Left renal cortex interstitium (tissue), 4 donors: ENCODE data around the gene SWI5. TPM values are rescaled to one million over a fixed set of nuclear protein-coding genes. Genes with fewer than 3 reads are reported as not detected.
"Not testable (repeated sequence)": the region's sequence is repeated elsewhere in the genome, so short reads cannot be mapped to it uniquely, and the experiment has no call there.

ENCODE experiments used
- DNase-seq, 4 donors: peaks; one replicate each; pipeline ENCODE4 v3.0.0-alpha.2; 2013; ENCODE audit warnings: low read depth in 4 of 4, low spot score in 2 of 4, missing footprints in 1 of 4
- polyA plus RNA-seq, 4 donors: library from polyadenylated mRNA; unstranded; fragments of 120-200 nt; gene quantifications; one replicate each; pipeline ENCODE4 v1.2.1, GENCODE V29; 2013; ENCODE audit not compliant: insufficient read length in 4 of 4

Gene SWI5
- polyA plus RNA-seq, 4 donors: 29.2 to 37.0 (median 33.2) TPM

DNA sequence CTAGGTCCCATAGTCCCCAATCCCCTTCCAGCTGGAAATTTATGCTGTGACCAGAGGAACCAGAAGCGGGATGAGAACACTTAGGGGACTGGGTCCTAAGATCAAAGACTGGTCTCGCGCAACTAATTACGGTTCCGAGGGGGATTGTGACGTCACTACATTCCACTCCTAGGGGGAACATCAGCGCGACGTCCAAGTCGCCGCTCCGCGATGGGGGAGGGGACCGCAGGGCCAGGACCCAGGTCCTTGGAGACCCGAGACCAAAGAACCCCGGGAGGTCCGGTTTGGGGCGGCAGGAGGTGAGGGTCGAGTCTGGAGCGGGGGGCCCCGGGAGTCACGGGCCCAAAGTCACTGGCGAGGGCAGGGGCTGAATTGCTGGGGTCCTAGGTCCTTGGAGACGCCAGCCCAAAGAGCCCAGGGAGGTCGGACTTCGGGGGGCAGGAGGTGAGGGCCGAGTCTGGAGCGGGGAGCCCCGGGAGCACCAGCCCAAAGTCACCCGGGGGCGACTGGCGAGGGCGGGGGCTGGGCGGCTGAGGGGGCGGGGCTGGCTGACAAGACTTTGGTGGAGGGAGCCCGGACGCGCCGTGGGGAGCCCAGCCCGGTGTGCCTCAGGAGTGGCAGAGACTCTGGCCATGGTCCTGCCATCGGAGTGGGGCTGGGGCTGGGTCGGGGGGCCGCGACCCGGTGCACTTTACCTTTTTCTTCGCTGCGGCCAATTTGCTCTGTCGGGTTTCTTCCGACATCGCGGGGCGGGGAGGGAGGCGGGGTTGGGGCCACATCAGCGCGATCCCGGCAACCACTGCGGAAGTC, 673 bp upstream of the SWI5 start, which contains the start of gene GOLGA2:
GOLGA2 (minus strand) TSS at position 810 of the 810 bp plus-strand sequence; CDS start at position 779, 31 bp downstream.
- DNase-seq: peak in 1 of 4 donors; percentile 31

DNA sequence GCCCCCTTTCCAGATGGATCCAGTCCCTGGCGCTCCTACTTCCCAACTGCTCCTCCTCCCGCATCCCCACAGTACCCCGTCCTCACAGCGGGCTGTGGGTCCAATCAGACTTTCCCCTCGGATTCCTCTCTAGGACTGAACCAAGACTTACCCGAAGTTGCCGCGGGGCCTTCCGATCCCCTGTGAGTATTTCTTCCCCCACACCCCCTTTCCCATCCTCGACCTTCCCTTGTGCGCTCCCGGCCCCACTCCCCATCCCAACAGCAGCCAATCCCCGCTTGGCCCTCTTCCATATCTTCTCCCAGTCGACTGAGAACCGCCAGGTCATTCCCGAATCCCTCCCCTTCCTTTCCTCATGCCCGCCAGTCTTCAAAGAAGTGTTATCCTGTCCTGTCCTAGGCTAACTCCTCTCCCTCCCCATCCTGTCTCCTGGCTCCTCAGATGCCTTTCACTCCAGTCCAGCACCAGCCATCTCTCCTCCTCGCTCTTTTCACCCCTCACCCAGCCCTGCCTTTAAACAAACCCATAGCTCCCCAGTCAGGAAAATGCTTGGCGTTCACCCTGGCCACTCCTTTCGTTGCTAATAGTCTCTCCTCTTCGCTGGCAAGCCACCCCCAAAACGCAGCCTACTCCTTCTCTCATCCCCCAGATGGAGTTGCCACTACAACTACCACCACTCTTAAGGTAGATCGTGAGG, 646 bp downstream of the SWI5 start:
- peak in 2 of 4 donors; percentile 29 to 37 for DNase-seq

DNA sequence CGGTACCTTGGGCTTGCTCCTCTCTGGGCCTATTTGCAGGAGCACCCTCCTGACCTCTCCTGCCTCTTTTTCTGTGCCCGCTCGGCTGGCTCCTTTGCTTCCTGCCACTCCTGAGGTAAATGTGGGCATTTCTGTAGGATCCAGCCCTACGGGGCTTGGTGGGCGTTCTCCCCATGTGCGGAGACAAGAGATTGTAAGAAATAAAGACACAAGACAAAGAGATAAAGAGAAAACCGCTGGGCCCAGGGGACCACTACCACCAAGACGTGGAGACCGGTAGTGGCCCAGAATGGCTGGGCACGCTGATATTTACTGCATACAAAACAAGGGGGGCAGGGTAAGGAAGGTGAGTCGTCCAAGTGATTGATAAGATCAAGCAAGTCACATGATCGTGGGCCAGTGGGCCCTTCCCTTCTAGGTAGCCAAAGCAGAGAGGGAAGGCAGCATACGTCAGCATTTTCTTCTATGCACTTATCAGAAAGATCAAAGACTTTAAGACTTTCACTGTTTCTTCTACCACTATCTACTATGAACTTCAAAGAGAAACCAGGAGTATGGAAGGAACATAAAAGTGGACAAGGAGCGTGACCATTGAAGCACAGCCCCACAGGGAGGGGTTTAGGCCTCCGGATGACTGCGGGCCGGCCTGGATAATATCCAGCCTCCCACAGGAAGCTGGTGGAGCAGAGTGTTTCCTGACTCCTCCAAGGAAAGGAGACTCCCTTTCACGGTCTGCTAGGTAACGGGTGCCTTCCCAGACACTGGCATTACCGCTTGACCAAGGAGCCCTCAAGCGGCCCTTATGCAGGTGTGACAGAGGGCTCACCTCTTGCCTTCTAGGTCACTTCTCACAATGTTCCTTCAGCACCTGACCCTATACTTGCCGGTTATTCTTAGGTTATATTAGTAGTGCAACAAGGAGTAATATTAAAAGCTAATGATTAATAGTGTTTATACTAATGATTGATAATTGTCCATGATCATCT, 3.3 kb downstream of the SWI5 start:
- DNase-seq: not testable (repeated sequence)

DNA sequence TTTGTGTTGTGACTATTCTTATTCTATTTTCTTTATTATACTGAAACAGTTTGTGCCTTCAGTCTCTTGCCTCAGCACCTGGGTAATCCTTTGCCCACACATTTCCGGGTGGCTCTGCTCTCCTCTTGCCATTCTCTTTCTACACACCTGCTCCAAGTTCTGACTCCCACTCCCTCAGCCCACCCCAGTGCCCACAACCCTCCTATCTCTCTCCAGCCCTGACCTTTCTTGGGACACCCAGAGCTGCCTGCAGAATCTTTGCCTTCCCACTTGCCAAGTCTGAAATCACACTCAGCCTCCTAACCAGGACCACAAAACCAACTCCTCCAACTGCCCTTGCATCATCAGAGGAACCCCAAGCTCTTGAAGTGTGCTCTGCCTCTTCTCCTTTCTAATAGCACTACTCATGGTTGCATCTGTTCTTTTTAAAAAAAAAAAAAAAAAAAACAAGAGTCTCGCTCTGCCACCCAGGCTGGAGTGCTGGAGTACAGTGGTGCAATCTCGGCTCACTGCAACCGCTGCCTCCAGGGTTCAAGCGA, 4.1 kb downstream of the SWI5 start:
- no peak for DNase-seq

DNA sequence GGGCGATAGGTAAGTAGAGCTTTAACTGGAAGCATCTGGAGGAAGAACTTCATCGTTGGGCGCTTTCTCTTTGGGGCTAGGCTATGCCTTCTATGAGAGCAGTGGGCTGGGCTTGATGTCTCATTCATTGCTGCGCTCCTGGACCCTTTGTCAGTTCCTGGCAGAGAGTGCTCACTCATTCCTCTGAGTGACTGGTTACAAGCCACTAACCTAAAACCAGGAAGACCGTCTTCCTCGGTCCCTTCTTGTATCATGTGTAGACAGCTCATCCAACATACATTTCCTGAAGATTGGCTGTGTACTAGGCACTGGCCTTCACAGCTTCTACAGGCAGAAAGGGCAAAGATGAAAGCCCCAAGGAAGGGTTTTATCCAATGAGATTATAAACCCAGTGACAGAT, 6.4 kb downstream of the SWI5 start:
- no peak for DNase-seq

DNA sequence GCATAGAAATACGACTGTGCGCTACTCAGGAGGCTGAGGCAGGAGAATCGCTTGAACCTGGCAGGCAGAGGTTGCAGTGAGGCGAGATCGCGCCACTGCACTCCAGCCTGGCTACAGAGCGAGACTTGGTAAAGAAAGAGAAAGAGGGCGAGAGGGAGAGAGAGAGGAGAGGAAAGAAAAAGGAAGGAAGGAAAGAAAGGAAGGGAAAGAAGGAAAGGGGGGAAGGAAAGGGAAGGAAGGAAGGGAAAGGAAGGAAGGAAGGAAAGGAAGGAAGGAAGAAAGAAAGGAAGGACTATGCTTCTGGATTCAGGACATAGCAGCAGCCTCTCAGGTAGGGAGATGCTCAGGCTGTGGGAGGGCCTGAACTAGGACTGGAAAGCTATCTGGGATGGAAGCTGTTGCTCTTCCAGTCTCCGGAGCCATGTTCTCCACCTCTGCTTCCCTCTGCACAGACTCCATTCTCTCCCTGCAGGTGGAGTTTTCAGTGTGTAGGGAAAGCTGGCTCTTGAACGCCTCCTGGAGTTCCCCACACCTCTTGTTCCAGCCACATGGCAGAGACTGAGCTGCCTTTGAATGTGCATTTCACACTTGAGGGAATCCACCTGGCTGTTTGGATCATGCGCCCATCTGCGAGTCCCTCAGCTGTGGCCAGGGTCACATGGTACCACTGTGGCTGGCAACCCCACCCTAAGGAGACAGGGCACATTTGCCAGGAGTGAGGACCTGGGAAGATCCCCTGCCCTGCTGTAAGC, 9.1 kb downstream of the SWI5 start:
- no peak for DNase-seq

DNA sequence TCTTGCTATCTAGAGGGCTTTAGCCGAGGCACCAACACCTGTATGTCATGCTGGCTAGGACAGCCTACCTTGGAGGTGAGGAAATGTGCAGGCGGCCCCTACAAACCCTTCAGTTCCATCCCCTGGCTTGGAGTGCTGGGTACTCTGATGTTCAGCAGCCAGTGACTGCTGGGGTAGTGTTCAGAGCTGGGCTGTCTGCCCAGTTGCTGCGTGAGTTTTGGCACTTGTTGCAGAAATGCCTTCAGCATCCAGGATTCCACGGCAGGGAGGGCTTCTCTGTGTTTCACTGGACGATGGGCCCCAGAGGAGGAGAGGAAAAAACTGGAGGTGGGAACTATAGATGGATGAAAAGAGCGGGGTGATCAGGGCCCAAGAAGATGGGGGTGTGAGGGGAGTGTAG, 10.4 kb downstream of the SWI5 start:
- DNase-seq: no peak

DNA sequence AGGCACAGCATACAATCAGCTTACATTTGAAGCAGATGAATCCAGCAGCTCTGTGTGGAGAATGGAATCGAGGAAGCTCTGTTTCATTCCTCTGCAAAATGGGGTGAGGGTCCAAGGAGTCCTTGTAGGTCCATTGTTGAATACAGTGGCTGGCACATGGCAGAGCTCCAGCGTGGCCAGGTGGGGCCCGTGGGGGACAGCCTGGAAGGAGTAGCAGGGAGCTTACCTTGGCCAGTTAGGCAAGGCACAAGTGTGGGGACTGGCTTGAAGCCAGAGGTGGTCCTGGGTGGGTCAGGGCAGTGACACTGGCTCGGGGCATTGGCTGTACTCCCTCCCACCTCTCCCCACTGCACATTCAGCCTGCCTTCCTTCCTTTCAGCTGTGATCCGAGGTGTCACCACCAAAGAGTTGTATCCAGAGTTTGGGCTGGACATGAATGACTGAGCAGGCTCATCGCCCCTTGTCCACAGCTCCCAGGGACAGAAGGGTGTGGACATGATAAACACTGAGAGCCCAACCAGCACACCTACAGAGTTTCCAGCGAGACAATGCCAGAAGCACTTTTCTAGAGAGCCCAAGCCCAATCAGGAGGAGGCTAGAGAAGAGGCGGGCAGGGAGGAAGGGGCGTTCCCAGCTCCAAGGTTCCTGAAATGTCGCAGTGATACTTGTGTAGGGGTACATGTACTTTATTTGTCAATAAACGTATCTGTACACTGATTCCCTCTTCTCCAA, 12.4 kb downstream of the SWI5 start:
- no peak for DNase-seq

DNA sequence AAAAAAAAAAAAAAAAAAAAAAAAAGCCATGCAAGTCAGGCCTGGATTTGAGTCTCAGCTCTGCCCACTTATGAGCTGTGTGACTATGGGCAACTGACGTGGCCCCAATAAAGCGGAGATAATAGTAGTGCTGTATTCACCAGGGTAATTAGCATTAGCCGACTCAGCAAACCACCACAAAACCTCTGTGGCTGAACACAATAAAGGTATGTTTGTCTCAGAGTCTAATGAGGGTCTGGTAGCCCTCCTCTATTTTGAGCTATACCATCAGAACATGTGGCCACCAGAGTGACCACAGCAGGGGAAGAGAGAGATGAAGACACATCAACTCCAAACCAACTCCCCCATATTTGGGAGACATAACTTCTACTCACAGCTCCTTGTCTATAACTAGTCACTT, 15.9 kb downstream of the SWI5 start:
- no peak for DNase-seq

DNA sequence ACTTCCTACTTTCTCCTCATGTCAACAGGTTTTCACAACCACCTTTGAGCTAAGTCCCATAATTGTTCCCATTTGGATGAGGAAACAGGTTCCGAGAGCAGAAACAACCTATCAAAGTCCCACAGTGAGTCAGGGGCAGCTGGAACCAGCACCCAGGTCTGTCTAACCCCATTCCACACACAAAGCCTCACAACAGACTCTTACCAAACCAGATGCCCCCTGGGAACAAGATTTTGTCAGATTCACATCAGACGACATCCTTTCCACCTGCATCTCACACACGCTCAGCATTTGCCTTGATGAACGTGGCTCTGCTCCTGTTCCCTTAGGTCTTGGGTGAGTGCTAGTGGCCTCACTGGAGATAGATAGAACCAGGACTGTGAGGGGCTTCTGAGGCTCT, 17.0 kb downstream of the SWI5 start:
- no peak for DNase-seq

DNA sequence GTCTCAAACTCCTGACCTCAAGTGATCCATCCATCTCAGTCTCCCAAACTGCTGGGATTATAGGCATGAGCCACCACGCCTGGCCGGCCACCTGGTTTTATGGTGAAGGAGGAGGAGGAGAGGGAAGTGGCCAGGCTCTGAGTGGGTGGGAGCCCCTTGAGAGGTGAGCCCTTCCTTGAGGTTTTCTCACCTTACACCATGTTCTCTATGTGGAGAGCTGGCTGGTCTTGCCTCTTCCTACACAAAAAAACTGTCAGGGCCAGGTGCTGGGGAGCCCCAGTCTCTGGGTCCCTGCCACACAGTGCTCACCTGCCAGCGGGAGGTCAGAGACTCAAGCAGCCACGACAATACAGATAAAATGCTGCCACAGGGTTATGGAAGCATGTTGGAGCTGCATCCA, 18.1 kb downstream of the SWI5 start:
- DNase-seq: no peak

DNA sequence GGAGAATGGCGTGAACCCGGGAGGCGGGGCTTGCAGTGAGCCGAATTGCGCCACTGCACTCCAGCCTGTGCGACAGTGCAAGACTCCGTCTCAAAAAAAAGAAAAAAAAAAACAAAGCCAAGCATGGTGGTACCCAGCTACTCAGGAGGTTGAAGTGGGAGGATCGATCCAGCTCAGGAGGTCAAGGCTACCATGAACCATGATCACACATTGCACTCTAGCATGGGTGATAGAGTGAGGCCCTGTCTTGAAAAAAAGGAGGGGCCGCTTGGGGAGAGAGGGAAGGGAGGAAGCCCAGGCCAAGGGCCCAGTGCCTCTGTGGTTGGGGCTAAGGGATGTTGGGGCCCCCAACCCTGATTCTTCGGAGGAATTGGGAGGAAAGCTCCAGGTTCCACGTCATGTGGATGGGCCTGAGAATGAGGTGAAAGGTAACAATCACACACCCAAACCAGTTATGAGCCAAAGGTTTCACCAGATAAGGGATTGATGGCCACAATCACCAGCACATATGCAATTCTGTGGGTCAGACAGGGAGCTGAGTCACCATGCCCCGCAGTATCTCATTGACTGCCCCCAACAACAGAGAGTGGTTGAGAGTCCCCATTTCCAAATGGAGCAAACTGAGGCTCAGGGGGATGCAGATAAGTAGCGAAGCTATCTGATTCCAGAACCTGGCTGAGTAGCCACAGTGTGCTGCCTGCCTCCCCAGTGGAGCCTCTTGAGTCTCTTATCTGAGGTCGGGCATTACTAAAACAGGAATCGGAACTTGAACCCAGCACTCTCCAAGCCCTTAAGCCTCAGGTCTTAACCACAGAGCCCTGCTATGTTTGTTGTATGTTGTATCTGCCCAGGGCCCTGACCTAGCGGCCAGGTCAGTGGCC, 20.5 kb downstream of the SWI5 start:
- DNase-seq: no peak

DNA sequence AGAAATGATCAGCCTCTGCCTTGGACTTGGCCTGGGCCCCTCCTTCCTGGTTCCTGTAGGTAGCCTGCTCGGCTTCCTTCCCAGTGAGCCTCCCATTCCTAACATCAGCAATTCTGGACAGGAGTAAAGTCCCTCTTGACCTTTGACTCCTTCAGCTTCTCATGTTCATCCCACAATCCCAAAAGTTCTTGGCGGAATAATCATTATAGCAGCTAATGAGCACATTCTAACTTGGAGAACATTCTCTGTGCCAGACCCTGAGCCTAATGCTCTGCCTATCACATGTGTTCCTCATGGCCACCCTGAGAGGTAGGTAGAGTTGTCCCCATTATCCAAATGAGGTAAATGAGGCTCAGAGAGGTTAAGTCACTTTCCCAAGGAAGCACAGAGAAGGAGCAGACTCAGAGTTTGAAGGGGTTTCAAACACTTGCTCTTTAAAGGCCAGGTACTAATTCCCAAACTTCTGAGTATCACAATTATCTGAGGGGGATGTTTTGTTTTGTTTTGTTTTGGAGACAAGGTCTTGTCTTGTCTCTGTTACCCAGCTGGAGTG, 21.2 kb downstream of the SWI5 start:
- no peak for DNase-seq

DNA sequence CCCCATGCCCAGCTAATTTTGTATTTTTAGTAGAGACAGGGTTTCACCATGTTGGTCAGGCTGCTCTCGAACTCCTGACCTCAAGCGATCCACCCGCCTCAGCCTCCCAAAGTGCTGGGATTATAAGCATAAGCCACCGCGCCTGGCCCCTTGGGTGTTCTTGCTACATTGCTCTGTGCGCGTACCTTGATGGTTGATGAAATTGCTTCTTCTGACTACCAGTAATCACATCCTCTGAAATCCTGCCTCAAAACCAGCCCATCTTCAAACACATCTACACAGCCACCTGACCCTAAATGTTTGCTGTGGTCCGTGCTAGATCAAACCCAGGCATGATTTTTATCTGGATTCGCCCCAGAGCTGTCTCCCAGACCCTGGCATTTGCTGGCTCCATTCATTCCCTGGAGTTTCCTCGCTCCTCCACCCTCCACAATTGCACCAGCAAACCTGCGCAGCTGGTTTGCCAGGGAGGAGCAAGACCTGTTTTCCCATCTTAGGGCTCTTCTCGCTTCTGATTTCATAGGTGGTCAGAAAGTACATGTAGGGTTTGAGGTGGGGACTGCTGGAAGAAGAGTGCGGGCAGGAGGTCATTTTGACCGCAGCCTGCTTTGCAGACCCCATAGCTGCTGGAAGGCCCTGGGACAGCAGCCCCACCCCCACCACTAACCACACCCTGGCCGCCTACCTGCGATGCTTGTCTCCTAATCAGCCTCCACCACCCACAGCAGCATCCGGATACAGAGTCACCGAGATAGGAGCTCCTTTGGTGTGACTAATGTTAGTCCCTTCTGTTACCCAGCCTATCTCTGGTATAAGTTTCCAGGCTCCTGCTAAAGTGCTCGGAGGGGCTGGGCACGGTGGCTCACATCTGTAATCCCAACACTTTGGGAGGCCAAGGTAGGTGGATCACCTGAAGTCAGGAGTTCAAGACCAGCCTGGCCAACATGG, 22.7 kb downstream of the SWI5 start:
- no peak for DNase-seq

DNA sequence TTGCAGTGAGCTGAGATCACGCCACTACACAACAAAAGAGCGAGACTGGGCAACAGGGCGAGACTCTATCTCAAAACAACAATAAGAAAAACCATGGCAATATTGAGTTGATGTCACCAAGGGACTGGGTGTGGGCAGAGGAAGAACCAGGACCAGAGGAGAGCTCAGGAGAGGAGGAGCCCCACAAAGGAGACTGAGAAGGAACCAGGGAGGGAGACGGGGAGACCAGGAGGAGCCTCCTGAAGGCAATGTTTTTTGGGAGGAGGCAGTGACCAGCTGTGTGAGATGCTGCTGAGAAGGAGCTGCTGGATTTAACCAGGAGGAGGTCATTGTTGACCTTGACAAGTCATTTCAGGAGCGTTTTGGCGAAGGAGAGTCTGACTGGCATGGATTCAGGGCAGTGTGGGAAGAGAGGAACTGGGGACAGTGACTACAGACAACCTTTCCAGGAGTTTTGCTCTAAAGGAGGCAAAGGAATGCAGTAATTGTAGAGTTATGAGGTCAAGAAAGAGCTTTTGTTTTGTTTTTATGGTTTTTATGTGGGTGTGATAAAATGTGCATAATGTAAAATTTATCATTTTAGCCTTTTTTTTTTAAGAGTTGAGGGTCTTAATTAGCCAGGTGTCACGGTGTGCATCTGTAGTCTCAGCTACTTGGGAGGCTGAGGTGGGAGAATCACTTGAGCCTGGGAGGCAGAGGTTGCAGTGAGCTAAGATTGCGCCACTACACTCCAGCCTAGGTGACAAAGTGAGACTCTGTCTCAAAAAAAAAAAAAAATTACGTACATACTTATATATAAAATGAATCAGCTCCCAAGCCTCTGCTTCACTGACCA, 28.3 kb downstream of the SWI5 start:
- no peak for DNase-seq

DNA sequence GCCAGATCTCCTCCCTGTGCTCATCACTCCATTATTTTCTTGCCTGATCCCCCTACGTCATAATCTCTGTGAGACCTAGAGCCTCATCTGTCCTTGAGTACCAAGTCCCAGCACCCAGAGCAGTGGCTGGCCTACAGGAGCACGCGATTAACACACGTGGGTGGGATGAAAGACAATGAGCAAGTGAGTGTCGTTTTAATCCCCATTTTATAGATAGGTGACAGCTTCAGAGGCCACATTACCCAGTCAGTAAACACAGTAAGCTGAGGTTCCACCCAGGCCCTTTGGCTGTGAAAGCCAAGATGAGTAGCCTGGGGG, 28.9 kb downstream of the SWI5 start:
- DNase-seq: no peak
